Hematopoietic multipotent progenitor cell treated with erythropoietin and hydrocortisone succinate and interleukin-3 and kit ligand, for 4 days (in vitro differentiated cells): ENCODE data around the gene TMEM185A.
"Not testable (repeated sequence)": the region's sequence is repeated elsewhere in the genome, so short reads cannot be mapped to it uniquely, and the experiment has no call there.

Experiments used
- DNase-seq: peaks from one replicate; pipeline ENCODE4 v3.0.0-alpha.2; 2015

TMEM185A gene

DNA sequence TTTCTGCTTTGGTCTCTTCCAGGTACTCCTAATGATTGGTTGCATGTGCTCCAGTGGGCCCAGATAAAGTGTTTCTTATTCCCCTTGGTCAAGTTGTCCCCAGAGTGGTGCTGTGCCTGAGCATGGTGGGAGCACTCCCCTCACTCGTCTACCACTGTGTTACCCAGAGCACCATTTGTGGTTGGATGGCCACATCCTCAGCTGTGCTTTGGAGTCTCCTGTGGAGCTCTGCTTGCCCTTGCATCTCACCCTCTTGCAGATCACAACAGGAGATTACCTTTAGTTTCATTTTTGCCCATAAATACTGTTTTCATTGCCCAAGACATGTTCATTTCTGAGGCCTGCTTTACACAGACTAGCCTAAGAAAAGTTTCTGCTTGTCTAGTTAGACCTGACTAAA, 81.1 kb downstream of the TMEM185A start:
- not testable (repeated sequence) for DNase-seq

DNA sequence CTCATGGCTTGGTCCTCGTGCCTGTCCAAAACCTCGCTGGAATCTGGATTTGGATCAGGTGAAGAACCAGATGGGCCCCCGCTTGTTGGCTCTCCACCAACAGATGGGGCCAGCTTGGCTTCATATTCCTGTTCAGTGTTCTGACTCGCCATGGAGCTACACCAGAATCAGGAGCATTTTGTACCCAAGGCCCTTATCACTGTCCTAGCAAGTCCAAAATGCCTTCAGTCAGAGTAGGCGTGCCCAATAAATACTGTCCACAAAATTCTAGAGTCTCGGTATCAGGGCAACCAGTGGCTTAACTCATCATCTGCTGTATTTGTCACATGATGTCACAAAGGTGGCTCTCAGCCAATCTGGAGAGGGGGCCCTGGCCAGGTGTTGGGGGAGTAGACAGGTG, 81.9 kb downstream of the TMEM185A start, which contains the start of gene HSFX3:
HSFX3 (minus strand) TSS at position 224 of the 400 bp plus-strand sequence; CDS start at position 152, 72 bp downstream.
- DNase-seq: not testable (repeated sequence)

DNA sequence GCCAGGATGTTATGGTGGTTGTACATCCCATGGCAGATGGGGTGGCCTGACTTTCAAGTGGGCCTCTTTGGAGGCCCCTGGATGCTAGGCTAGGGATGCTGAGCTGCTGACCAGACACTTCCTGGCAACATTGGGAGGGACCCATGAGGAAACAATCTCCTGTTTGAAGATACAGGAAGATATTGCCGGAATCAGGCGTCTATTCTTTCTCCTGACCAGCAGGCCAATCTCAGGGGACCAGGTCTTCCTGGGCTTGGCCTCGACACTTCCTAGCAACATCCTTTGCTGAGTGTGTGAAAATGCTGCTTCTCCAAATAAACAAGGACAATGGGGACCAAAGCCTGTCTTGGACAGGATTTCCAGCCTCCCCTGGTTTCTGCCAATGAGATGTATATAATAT, 83.8 kb downstream of the TMEM185A start:
- not testable (repeated sequence) for DNase-seq

DNA sequence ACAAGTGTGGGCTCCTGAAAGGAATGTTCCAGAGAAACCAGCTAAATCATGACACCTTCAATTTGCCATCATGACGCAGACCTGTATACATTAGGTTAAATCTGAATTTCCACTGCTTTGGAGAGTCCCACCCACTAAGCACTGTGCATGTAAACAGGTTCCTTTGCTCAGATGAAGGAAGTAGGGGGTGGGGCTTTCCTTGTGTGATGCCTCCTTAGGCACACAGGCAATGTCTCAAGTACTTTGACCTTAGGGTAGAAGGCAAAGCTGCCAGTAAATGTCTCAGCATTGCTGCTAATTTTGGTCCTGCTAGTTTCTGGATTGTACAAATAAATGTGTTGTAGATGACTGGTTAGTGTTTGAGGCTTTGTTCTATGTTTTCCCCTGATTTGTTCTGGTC, 84.6 kb downstream of the TMEM185A start:
- not testable (repeated sequence) for DNase-seq
